HCT116 (cell line): Measurements from ENCODE around the gene KPNA2. TPM values are rescaled to one million over a fixed set of nuclear protein-coding genes. Genes with fewer than 3 reads are reported as not detected.

Source experiments
- ATAC-seq: fragments of 200-7000 bp; cut with Tn5 transposase; 2 replicates; pipeline ENCODE4 v1.9.1; 2020; ENCODE audit warnings: mild to moderate bottlenecking, moderate library complexity
- BruUV-seq: library from RNA; stranded (reverse); fragments of 400-500 nt; replicated peaks from 2 replicates; lab custom pipeline; 2021; lab: Mats Ljungman, UMichigan
- CTCF ChIA-PET: fragments of 300-600 bp; sonication (Branson Sonifier 250); formaldehyde crosslinking; loops from one replicate; lab custom pipeline; 2021; ENCODE audit warnings: antibody characterized with exemption; lab: Charles Lee
- POLR2A ChIA-PET: fragments of 300-600, 350-600 bp; sonication (Branson Sonifier 250); formaldehyde crosslinking; loops from one replicate; lab custom pipeline; 2021; ENCODE audit warnings: antibody characterized with exemption; lab: Charles Lee
- RAD21 ChIA-PET, 2 experiments: fragments of 300-600 bp; sonication (Branson Sonifier 250); formaldehyde crosslinking; loops; one replicate each; lab custom pipeline; 2023; ENCODE audit warnings: low total read pairs in 2 of 2; ENCODE audit not compliant: uncharacterized antibody in 2 of 2, unreplicated experiment in 2 of 2, low non-redundant PET in 1 of 2; lab: Charles Lee
- DNase-seq: peaks from one replicate; pipeline ENCODE4 v3.0.0-alpha.2; 2010; ENCODE audit warnings: low read depth, low spot score
- H2AFZ ChIP-seq: fragments of 200-600 bp; shearing (Covaris generic), sonication (generic); 2 replicates; pipeline ENCODE4 v1.6.1; 2017; ENCODE audit warnings: low read depth, mixed run types, mixed read lengths, antibody characterized with exemption, low read length; ENCODE audit not compliant: poor library complexity, severe bottlenecking
- H3K27ac ChIP-seq: 2 replicates; pipeline ENCODE4 v1.5.1; 2012; ENCODE audit warnings: low read depth, low read length
- H3K27me3 ChIP-seq: fragments of 200-600 bp; sonication (generic); 2 replicates; pipeline ENCODE4 v1.6.1; 2016; ENCODE audit warnings: mixed run types, low read length, mixed read lengths; ENCODE audit not compliant: insufficient read depth
- H3K36me3 ChIP-seq, 2 experiments: fragments of 200-500 bp in 1 of 2; fragments of 200-600 bp in 1 of 2; sonication (Bioruptor generic) in 1 of 2; sonication (generic) in 1 of 2; 2 replicates each; pipeline versions ENCODE4 v1.5.1 to v1.6.1; 2014 to 2016; ENCODE audit warnings: low read length in 2 of 2, inconsistent platforms in 1 of 2, mixed read lengths in 1 of 2, mixed run types in 1 of 2; ENCODE audit not compliant: insufficient read depth in 2 of 2, control insufficient read depth in 1 of 2
- H3K4me1 ChIP-seq, 2 experiments: fragments of 200-600 bp in 1 of 2; sonication (generic) in 1 of 2; 2 replicates each; pipeline versions ENCODE4 v1.5.1 to v1.6.1; 2012 to 2017; ENCODE audit warnings: low read length in 2 of 2, inconsistent platforms in 1 of 2, mild to moderate bottlenecking in 1 of 2, mixed read lengths in 1 of 2, mixed run types in 1 of 2, moderate library complexity in 1 of 2; ENCODE audit not compliant: insufficient read depth in 2 of 2, control insufficient read depth in 1 of 2
- H3K4me2 ChIP-seq: fragments of 200-600 bp; sonication (generic); 2 replicates; pipeline ENCODE4 v1.6.1; 2017; ENCODE audit warnings: mixed run types, low read length, mixed read lengths
- H3K4me3 ChIP-seq, 2 experiments: fragments of 200-600 bp in 1 of 2; sonication (generic) in 1 of 2; replicated peaks in 1 of 2; 2 replicates each; pipeline ENCODE4 v1.5.1; 2011 to 2016; ENCODE audit warnings: low read length in 2 of 2, control low read depth in 1 of 2, low read depth in 1 of 2, mild to moderate bottlenecking in 1 of 2, mixed read lengths in 1 of 2, mixed run types in 1 of 2
- H3K79me2 ChIP-seq: fragments of 200-600 bp; sonication (generic); 2 replicates; pipeline ENCODE4 v1.6.1; 2017; ENCODE audit warnings: mild to moderate bottlenecking, mixed run types, low read length, moderate library complexity, mixed read lengths; ENCODE audit not compliant: insufficient read depth
- H3K9ac ChIP-seq: fragments of 200-600 bp; sonication (generic); 2 replicates; pipeline ENCODE4 v1.6.1; 2016; ENCODE audit warnings: low read length, mixed read lengths
- H3K9me2 ChIP-seq: fragments of 200-600 bp; sonication (generic), shearing (Covaris generic); 2 replicates; pipeline ENCODE4 v1.6.1; 2017; ENCODE audit warnings: mixed run types, mild to moderate bottlenecking, moderate library complexity; ENCODE audit not compliant: insufficient read depth
- H3K9me3 ChIP-seq, 2 experiments: fragments of 200-500 bp in 1 of 2; fragments of 200-600 bp in 1 of 2; sonication (Bioruptor generic) in 1 of 2; sonication (generic) in 1 of 2; 2 replicates each; pipeline ENCODE4 v1.6.1; 2014 to 2017; ENCODE audit warnings: low read length in 2 of 2, mixed read lengths in 2 of 2, inconsistent platforms in 1 of 2, low read depth in 1 of 2, mild to moderate bottlenecking in 1 of 2, mixed run types in 1 of 2, moderate library complexity in 1 of 2; ENCODE audit not compliant: control insufficient read depth in 1 of 2, insufficient read depth in 1 of 2
- H4K20me1 ChIP-seq: fragments of 200-600 bp; sonication (generic), shearing (Covaris generic); 2 replicates; pipeline ENCODE4 v1.6.1; 2017; ENCODE audit warnings: mixed run types, mild to moderate bottlenecking, moderate library complexity; ENCODE audit not compliant: insufficient read depth
- CBX3 ChIP-seq: IDR thresholded peaks from 2 replicates; pipeline ENCODE4 v1.6.1; 2012; ENCODE audit warnings: low read depth
- EGR1 ChIP-seq: IDR thresholded peaks from 2 replicates; pipeline ENCODE4 v1.6.1; 2012; ENCODE audit warnings: low read depth
- ZFX ChIP-seq: fragments of 450-650 bp; IDR thresholded peaks from 2 replicates; pipeline ENCODE4 v1.6.1; 2017
- intact Hi-C: fragments of 100-400 bp; cut with micrococcal nuclease; formaldehyde crosslinking; loops from 2 replicates; pipeline ENCODE4 v1.10.0; 2022
- total RNA-seq: library from RNA; stranded (reverse); gene quantifications from one replicate; pipeline ENCODE4 v1.2.1, GENCODE V29; 2021; ENCODE audit not compliant: unreplicated experiment
- TF ChIP-seq, protein P1 (sequence below): IDR thresholded peaks from 2 replicates; pipeline ENCODE4 v1.6.1; 2012
- TF ChIP-seq, protein P2 (sequence below), 3 experiments: fragments of 200-600 bp in 1 of 3; sonication (generic) in 1 of 3; IDR thresholded peaks in 2 of 3; conservative IDR thresholded peaks in 1 of 3; 2 replicates each; pipeline ENCODE4 v1.5.1; 2012 to 2017; ENCODE audit warnings: low read depth in 2 of 3, low read length in 2 of 3, antibody characterized with exemption in 1 of 3, borderline replicate concordance in 1 of 3, control low read depth in 1 of 3, mild to moderate bottlenecking in 1 of 3, mixed read lengths in 1 of 3, mixed run types in 1 of 3, moderate library complexity in 1 of 3; ENCODE audit not compliant: insufficient read depth in 1 of 3

Gene KPNA2
- total RNA-seq, 1 experiment from 2014 or later = 330 TPM

DNA sequence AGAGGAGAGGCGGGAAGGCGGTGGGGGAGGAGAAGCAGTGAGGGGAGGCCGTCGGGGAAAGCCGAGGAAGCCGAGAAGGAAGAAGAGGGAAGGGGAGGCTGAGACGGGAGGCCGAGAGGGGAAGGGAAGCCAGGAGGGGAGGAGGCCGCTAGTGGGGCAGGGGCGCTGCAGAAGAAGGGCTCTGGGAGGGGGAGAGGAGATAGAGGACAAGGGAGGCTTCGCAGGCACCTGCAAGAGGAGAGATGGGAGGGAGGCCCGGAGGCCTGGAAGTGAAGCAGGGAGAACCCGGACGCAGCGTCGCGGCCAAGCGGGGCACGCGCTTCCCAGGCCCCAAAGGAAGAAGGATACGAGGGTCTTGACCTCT lies 41.6 kb upstream of the KPNA2 start:
- POLR2A ChIA-PET = no interaction called here
- peak overlapping the region; percentile 96 for H3K4me2 ChIP-seq
- no peaks in the 10 kb centered on the region for H3K9me3 ChIP-seq
- no peaks in the 10 kb centered on the region for H4K20me1 ChIP-seq
- BruUV-seq = no TSS peak
- H3K9ac ChIP-seq = peak overlapping the region; percentile 88
- CTCF ChIA-PET = no interaction called here
- RAD21 ChIA-PET = no interaction called here
- H3K4me3 ChIP-seq = peak overlapping the region; percentile 72 to 98
- H3K27me3 ChIP-seq = no peaks in the 10 kb centered on the region
- peaks cover 0 to 3% of the 10 kb centered on the region in 2 experiments; a peak in 1 of 4 replicates for H3K36me3 ChIP-seq
- peaks cover 15% of the 10 kb centered on the region for H3K79me2 ChIP-seq
- H3K4me1 ChIP-seq = peaks cover 9 to 28% of the 10 kb centered on the region in 2 experiments
- intact Hi-C loops = loop anchor here (5.0 kb wide), 1 partner anchor 108 kb away; no protein-coding TSS in a partner anchor
- H2AFZ ChIP-seq = peak overlapping the region; percentile 79
- no peak for DNase-seq
- H3K9me2 ChIP-seq = no peaks in the 10 kb centered on the region
- TF ChIP-seq EGR1 (no peak), CBX3 (peak; percentile 58; the same call in 1 of the 2 replicates), ZFX (peak; percentile 96; the same call in 1 of the 2 replicates)
- TF ChIP-seq, protein P1, sequence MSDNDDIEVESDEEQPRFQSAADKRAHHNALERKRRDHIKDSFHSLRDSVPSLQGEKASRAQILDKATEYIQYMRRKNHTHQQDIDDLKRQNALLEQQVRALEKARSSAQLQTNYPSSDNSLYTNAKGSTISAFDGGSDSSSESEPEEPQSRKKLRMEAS = peak; percentile 83
- TF ChIP-seq, protein P2, sequence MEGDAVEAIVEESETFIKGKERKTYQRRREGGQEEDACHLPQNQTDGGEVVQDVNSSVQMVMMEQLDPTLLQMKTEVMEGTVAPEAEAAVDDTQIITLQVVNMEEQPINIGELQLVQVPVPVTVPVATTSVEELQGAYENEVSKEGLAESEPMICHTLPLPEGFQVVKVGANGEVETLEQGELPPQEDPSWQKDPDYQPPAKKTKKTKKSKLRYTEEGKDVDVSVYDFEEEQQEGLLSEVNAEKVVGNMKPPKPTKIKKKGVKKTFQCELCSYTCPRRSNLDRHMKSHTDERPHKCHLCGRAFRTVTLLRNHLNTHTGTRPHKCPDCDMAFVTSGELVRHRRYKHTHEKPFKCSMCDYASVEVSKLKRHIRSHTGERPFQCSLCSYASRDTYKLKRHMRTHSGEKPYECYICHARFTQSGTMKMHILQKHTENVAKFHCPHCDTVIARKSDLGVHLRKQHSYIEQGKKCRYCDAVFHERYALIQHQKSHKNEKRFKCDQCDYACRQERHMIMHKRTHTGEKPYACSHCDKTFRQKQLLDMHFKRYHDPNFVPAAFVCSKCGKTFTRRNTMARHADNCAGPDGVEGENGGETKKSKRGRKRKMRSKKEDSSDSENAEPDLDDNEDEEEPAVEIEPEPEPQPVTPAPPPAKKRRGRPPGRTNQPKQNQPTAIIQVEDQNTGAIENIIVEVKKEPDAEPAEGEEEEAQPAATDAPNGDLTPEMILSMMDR (IDR thresholded peaks at IDR 0.05 in 2 of 3, conservative IDR thresholded peaks at IDR 0.05 in 1 of 3; ENCODE audit: borderline replicate concordance in 1 of 3, insufficient read depth in 1 of 3, low read depth in 2 of 3, low read length in 2 of 3) = no peak
- ATAC-seq = peak; percentile 35
- H3K27ac ChIP-seq = peak overlapping the region; percentile 99
